HL-60 (cell line): ENCODE measurements around the gene CTIF.
"Not testable (repeated sequence)": the region's sequence is repeated elsewhere in the genome, so short reads cannot be mapped to it uniquely, and the experiment has no call there.

Source experiments
- DNase-seq, 2 experiments: peaks; one replicate each; pipeline ENCODE4 v3.0.0-alpha.2; 2010 to 2020; ENCODE audit warnings: low read depth in 1 of 2, low spot score in 1 of 2
- H3K27ac ChIP-seq: fragments of 250-450 bp; sonication (Bioruptor Pico); replicated peaks from 2 replicates; pipeline ENCODE4 v1.5.1; 2020; ENCODE audit warnings: mild to moderate bottlenecking, moderate library complexity
- H3K27me3 ChIP-seq: fragments of 250-450 bp; sonication (Bioruptor Pico); 2 replicates; pipeline ENCODE4 v1.5.1; 2021; ENCODE audit warnings: mild to moderate bottlenecking, moderate library complexity; ENCODE audit not compliant: insufficient read depth, poor library complexity, severe bottlenecking
- H3K4me3 ChIP-seq: replicated peaks from 2 replicates; pipeline ENCODE4 v1.5.1; 2011; ENCODE audit warnings: mild to moderate bottlenecking, control low read depth, low read length; ENCODE audit not compliant: insufficient read depth
- GABPA ChIP-seq: IDR thresholded peaks from 2 replicates; pipeline ENCODE4 v1.6.1; 2012; ENCODE audit warnings: low read depth
- POLR2AphosphoS5 ChIP-seq: IDR thresholded peaks from 2 replicates; pipeline ENCODE4 v1.6.1; 2012; ENCODE audit warnings: low read depth
- SPI1 ChIP-seq: IDR thresholded peaks from 2 replicates; pipeline ENCODE4 v1.6.1; 2012; ENCODE audit warnings: low read depth, mild to moderate bottlenecking, borderline replicate concordance
- TF ChIP-seq, protein P1 (sequence below): IDR thresholded peaks from 2 replicates; pipeline ENCODE4 v1.6.1; 2012; ENCODE audit warnings: low read depth; ENCODE audit not compliant: insufficient replicate concordance
- TF ChIP-seq, protein P2 (sequence below): IDR thresholded peaks from one replicate; pipeline ENCODE4 v1.5.1; 2011; ENCODE audit warnings: low read length, control low read depth, inconsistent platforms; ENCODE audit not compliant: insufficient read depth

Gene CTIF

DNA sequence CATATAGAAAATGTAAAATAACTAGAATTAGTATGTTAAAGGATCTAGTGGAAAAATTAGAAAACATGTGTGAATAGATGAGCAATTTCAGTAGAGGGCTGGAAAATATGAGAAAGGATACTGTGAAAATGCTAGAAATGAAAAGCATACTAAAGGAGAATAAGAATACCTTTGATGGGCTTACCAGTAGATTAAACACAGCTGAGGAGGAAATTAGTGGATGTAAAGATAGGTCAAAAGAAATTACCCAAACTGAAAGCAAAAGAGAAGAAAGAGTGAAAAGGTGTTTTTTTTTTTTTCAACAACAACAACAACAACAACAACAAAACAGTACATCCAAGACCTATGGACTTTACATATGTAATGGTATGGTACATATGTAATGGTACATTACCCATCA lies 41.0 kb upstream of the CTIF start:
- Histone ChIP-seq H3K27ac (no peak overlapping the region), H3K27me3 (no peaks in the 10 kb centered on the region), H3K4me3 (no peak overlapping the region)
- TF ChIP-seq POLR2AphosphoS5 (no peak), GABPA (no peak), SPI1 (no peak)
- TF ChIP-seq, protein P1, sequence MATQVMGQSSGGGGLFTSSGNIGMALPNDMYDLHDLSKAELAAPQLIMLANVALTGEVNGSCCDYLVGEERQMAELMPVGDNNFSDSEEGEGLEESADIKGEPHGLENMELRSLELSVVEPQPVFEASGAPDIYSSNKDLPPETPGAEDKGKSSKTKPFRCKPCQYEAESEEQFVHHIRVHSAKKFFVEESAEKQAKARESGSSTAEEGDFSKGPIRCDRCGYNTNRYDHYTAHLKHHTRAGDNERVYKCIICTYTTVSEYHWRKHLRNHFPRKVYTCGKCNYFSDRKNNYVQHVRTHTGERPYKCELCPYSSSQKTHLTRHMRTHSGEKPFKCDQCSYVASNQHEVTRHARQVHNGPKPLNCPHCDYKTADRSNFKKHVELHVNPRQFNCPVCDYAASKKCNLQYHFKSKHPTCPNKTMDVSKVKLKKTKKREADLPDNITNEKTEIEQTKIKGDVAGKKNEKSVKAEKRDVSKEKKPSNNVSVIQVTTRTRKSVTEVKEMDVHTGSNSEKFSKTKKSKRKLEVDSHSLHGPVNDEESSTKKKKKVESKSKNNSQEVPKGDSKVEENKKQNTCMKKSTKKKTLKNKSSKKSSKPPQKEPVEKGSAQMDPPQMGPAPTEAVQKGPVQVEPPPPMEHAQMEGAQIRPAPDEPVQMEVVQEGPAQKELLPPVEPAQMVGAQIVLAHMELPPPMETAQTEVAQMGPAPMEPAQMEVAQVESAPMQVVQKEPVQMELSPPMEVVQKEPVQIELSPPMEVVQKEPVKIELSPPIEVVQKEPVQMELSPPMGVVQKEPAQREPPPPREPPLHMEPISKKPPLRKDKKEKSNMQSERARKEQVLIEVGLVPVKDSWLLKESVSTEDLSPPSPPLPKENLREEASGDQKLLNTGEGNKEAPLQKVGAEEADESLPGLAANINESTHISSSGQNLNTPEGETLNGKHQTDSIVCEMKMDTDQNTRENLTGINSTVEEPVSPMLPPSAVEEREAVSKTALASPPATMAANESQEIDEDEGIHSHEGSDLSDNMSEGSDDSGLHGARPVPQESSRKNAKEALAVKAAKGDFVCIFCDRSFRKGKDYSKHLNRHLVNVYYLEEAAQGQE = no peak
- TF ChIP-seq, protein P2, sequence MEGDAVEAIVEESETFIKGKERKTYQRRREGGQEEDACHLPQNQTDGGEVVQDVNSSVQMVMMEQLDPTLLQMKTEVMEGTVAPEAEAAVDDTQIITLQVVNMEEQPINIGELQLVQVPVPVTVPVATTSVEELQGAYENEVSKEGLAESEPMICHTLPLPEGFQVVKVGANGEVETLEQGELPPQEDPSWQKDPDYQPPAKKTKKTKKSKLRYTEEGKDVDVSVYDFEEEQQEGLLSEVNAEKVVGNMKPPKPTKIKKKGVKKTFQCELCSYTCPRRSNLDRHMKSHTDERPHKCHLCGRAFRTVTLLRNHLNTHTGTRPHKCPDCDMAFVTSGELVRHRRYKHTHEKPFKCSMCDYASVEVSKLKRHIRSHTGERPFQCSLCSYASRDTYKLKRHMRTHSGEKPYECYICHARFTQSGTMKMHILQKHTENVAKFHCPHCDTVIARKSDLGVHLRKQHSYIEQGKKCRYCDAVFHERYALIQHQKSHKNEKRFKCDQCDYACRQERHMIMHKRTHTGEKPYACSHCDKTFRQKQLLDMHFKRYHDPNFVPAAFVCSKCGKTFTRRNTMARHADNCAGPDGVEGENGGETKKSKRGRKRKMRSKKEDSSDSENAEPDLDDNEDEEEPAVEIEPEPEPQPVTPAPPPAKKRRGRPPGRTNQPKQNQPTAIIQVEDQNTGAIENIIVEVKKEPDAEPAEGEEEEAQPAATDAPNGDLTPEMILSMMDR = no peak
- no peak for DNase-seq

DNA sequence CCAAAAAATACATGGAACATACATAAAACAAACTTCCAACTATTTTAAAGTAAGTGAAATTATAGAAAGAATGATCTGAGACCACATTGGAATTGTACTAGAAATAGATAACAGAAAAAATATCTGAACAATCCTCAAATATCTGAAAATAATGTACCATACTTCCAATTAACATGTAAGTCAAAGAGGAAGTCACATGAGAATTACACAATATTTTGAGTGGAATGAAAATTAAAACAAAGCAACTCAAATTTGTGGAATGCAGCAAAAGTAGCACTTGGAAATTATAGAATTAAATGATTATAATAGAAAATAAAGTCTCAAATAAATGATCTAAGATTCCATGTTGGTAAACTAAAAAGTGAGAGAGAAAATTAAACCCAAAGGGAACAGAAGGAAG lies 38.3 kb upstream of the CTIF start:
- DNase-seq = no peak
- Histone ChIP-seq H3K27ac (no peak overlapping the region), H3K4me3 (no peak overlapping the region), H3K27me3 (no peaks in the 10 kb centered on the region)
- TF ChIP-seq POLR2AphosphoS5 (no peak), SPI1 (peak; percentile 77)
- TF ChIP-seq, protein P2 = no peak

- Histone ChIP-seq H3K27ac (no peak overlapping the region), H3K27me3 (no peaks in the 10 kb centered on the region), H3K4me3 (no peak overlapping the region)
- TF ChIP-seq GABPA = no peak
- TF ChIP-seq, protein P1 = no peak
- TF ChIP-seq POLR2AphosphoS5 = no peak
- DNase-seq = no peak
Observed at GRCh38 chr18:48502906-48503305, 35.9 kb upstream of the CTIF start.

DNA sequence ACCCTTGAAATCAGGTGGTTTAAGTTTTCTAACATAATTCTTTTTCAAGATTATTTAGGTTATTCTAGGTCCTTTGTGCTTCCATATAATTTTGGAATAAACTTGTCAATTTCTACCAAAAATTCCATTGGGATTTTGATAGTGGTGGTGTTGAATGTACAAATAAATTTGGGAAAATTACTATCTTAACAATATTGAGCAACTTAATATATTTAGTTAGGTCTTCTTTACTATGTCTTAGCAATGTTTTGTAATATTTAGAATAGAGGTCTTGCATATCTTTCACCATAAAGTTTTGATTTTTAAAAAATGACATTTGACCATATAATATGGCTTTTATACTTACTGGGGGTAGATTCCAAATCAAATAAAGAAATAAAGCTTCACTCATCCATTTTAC lies 34.0 kb upstream of the CTIF start:
- TF ChIP-seq, protein P2 = no peak
- no peak for TF ChIP-seq POLR2AphosphoS5
- no peak for TF ChIP-seq SPI1
- no peak for TF ChIP-seq GABPA
- TF ChIP-seq, protein P1 = no peak
- H3K4me3 ChIP-seq = no peak overlapping the region
- H3K27ac ChIP-seq = no peak overlapping the region
- no peak for DNase-seq
- H3K27me3 ChIP-seq = no peaks in the 10 kb centered on the region

DNA sequence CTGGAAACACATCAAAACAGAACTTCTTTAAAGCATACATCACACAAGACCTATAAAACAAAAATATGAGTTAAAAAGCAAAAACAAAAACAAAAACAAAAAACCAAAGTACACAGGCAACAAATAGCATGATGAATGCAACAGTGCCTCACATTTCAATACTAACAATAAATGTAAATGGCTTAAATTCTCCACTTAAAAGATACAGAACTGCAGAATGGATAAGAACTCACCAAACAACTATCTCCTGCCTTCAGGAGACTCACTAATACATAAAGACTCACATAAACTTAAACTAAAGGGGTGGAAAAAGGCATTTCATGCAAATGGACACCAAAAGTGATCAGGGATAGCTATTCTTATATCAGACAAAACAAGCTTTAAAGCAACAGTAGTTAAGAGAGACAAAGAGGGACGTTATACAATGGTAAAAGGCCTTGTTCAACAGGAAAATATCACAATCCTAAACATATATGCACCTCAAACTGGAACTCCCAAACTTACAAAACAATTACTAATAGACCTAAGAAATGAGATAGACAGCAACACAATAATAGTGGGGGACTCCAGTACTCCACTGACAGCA lies 31.8 kb upstream of the CTIF start:
- not testable (repeated sequence) for H3K27me3 ChIP-seq, H3K27ac ChIP-seq, DNase-seq, H3K4me3 ChIP-seq

DNA sequence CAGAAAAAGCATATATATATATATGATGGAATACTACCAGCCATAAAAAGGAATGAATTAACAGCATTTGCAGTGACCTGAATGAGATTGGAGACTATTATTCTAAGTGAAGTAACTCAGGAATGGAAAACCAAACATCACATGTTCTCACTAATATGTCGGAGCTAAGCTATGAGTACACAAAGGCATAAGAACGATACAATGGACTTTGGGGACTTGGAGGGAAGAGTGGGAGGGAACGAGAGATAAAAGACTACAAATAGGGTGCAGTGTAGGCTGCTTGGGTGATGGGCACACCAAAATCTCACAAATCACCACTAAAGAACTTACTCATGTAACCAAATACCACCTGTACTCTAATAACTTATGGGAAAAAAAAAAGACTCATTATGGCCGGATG lies 26.3 kb upstream of the CTIF start:
- not testable (repeated sequence) for H3K4me3 ChIP-seq, H3K27ac ChIP-seq, H3K27me3 ChIP-seq, DNase-seq
